Thyroid gland (tissue), 4 donors: ENCODE data around the gene EID2.

Experiments used
- POLR2A ChIP-seq, 2 donors: fragments of 450-650 bp; IDR thresholded peaks; one replicate each; pipeline ENCODE4 v1.6.1; 2017; ENCODE audit warnings: antibody characterized with exemption in 2 of 2, mild to moderate bottlenecking in 2 of 2, moderate library complexity in 1 of 2
- TF ChIP-seq, protein P1 (sequence below), 6 experiments: fragments of 200-600 bp in 3 of 6; fragments of 450-650 bp in 3 of 6; sonication (generic) in 3 of 6; IDR thresholded peaks; one replicate each; pipeline ENCODE4 v1.5.1; 2016 to 2019; ENCODE audit warnings: antibody characterized with exemption in 6 of 6, mild to moderate bottlenecking in 2 of 6, inconsistent platforms in 1 of 6, moderate library complexity in 1 of 6

GRCh38 chr19:39500543-39500942, 39.4 kb downstream of the EID2 start:
- TF ChIP-seq, protein P1, sequence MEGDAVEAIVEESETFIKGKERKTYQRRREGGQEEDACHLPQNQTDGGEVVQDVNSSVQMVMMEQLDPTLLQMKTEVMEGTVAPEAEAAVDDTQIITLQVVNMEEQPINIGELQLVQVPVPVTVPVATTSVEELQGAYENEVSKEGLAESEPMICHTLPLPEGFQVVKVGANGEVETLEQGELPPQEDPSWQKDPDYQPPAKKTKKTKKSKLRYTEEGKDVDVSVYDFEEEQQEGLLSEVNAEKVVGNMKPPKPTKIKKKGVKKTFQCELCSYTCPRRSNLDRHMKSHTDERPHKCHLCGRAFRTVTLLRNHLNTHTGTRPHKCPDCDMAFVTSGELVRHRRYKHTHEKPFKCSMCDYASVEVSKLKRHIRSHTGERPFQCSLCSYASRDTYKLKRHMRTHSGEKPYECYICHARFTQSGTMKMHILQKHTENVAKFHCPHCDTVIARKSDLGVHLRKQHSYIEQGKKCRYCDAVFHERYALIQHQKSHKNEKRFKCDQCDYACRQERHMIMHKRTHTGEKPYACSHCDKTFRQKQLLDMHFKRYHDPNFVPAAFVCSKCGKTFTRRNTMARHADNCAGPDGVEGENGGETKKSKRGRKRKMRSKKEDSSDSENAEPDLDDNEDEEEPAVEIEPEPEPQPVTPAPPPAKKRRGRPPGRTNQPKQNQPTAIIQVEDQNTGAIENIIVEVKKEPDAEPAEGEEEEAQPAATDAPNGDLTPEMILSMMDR (IDR thresholded peaks at IDR 0.05): no peak
- TF ChIP-seq POLR2A (IDR thresholded peaks at IDR 0.05): no peak
